ENCODE data around the gene ATP1B1. TPM values are rescaled to one million over a fixed set of nuclear protein-coding genes. Genes with fewer than 3 reads are reported as not detected.

The ATP1B1 gene
- total and polyA plus RNA-seq, 2 of the 13 experiments (the other 11 are each of a cell fraction or from before 2014, with no cell fraction given), result 134 to 135 TPM

GRCh38 chr1:169108863-169109560 lies 2.5 kb downstream of the ATP1B1 start (continued):
- TF ChIP-seq CTCF (CRISPR knock-in tag; IDR thresholded peaks at IDR 0.05) (peak; percentile 41; the same call in 1 of the 2 replicates), AKAP8 (CRISPR knock-in tag; IDR thresholded peaks at IDR 0.05) (no peak), ZNF841 (CRISPR knock-in tag; IDR thresholded peaks at IDR 0.05; ENCODE audit: borderline replicate concordance) (no peak), ZFP62 (CRISPR knock-in tag; IDR thresholded peaks at IDR 0.05) (no peak), MXI1 (IDR thresholded peaks at IDR 0.05; ENCODE audit: borderline replicate concordance, low read depth, low read length) (no peak), CENPBD1 (CRISPR knock-in tag; IDR thresholded peaks at IDR 0.05; ENCODE audit: borderline replicate concordance, low read depth) (no peak), MIXL1 (CRISPR knock-in tag; IDR thresholded peaks at IDR 0.05) (no peak), HNRNPK (IDR thresholded peaks at IDR 0.05; ENCODE audit: low read depth, low read length, poor library complexity, severe bottlenecking) (no peak), ZNF720 (CRISPR knock-in tag; IDR thresholded peaks at IDR 0.05) (no peak), SIX4 (CRISPR knock-in tag; IDR thresholded peaks at IDR 0.05) (no peak), GPBP1L1 (CRISPR knock-in tag; IDR thresholded peaks at IDR 0.05) (no peak), SP1 (IDR thresholded peaks at IDR 0.05) (no peak), SP1 (CRISPR knock-in tag; IDR thresholded peaks at IDR 0.05) (no peak), ZNF496 (CRISPR knock-in tag; IDR thresholded peaks at IDR 0.05; ENCODE audit: insufficient replicate concordance) (no peak)
- TF ChIP-seq, protein P1, sequence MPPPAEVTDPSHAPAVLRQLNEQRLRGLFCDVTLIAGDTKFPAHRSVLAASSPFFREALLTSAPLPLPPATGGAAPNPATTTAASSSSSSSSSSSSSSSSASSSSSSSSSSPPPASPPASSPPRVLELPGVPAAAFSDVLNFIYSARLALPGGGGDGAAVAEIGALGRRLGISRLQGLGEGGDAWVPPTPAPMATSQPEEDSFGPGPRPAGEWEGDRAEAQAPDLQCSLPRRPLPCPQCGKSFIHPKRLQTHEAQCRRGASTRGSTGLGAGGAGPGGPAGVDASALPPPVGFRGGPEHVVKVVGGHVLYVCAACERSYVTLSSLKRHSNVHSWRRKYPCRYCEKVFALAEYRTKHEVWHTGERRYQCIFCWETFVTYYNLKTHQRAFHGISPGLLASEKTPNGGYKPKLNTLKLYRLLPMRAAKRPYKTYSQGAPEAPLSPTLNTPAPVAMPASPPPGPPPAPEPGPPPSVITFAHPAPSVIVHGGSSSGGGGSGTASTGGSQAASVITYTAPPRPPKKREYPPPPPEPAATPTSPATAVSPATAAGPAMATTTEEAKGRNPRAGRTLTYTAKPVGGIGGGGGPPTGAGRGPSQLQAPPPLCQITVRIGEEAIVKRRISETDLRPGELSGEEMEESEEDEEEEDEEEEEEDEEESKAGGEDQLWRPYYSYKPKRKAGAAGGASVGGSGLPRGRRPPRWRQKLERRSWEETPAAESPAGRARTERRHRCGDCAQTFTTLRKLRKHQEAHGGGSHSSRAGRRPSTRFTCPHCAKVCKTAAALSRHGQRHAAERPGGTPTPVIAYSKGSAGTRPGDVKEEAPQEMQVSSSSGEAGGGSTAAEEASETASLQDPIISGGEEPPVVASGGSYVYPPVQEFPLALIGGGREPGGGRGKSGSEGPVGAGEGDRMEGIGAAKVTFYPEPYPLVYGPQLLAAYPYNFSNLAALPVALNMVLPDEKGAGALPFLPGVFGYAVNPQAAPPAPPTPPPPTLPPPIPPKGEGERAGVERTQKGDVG (CRISPR knock-in tag; IDR thresholded peaks at IDR 0.05; ENCODE audit: borderline replicate concordance), result 0 out of 2 replicates have a peak, but pooled peaks have one; percentile 33
- TF ChIP-seq, protein P2, sequence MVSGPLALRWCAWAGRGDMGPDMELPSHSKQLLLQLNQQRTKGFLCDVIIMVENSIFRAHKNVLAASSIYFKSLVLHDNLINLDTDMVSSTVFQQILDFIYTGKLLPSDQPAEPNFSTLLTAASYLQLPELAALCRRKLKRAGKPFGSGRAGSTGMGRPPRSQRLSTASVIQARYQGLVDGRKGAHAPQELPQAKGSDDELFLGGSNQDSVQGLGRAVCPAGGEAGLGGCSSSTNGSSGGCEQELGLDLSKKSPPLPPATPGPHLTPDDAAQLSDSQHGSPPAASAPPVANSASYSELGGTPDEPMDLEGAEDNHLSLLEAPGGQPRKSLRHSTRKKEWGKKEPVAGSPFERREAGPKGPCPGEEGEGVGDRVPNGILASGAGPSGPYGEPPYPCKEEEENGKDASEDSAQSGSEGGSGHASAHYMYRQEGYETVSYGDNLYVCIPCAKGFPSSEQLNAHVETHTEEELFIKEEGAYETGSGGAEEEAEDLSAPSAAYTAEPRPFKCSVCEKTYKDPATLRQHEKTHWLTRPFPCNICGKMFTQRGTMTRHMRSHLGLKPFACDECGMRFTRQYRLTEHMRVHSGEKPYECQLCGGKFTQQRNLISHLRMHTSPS (CRISPR knock-in tag; IDR thresholded peaks at IDR 0.05; ENCODE audit: low read depth), result no peak
- TF ChIP-seq, protein P3, sequence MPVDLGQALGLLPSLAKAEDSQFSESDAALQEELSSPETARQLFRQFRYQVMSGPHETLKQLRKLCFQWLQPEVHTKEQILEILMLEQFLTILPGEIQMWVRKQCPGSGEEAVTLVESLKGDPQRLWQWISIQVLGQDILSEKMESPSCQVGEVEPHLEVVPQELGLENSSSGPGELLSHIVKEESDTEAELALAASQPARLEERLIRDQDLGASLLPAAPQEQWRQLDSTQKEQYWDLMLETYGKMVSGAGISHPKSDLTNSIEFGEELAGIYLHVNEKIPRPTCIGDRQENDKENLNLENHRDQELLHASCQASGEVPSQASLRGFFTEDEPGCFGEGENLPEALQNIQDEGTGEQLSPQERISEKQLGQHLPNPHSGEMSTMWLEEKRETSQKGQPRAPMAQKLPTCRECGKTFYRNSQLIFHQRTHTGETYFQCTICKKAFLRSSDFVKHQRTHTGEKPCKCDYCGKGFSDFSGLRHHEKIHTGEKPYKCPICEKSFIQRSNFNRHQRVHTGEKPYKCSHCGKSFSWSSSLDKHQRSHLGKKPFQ (CRISPR knock-in tag; IDR thresholded peaks at IDR 0.05; ENCODE audit: insufficient replicate concordance), result no peak
